Progenitor cell of endocrine pancreas (in vitro differentiated cells): ENCODE data around the gene STAG1. TPM values are rescaled to one million over a fixed set of nuclear protein-coding genes. Genes with fewer than 3 reads are reported as not detected.
A peak's percentile ranks its signal among the peaks of the same experiment; 100 is the strongest.
"Not testable (repeated sequence)": the region's sequence is repeated elsewhere in the genome, so short reads cannot be mapped to it uniquely, and the experiment has no call there.

Experiments used
- DNase-seq: peaks from one replicate; pipeline ENCODE4 v3.0.0; 2021; ENCODE audit warnings: low spot score; ENCODE audit not compliant: unreplicated experiment
- H3K27ac Mint-ChIP-seq: 2 replicates; pipeline ENCODE4 v1.8.0; 2021; ENCODE audit warnings: mild to moderate bottlenecking, moderate library complexity, mixed read lengths
- H3K27me3 Mint-ChIP-seq: 2 replicates; pipeline ENCODE4 v1.8.0; 2021; ENCODE audit warnings: mixed read lengths
- H3K36me3 Mint-ChIP-seq: 2 replicates; pipeline ENCODE4 v1.8.0; 2022; ENCODE audit warnings: mixed read lengths; ENCODE audit not compliant: insufficient read depth
- H3K4me1 Mint-ChIP-seq: 2 replicates; pipeline ENCODE4 v1.8.0; 2021; ENCODE audit warnings: low read depth, mixed read lengths
- H3K4me3 Mint-ChIP-seq: 2 replicates; pipeline ENCODE4 v1.8.0; 2021; ENCODE audit warnings: low read depth, mild to moderate bottlenecking, moderate library complexity, mixed read lengths
- H3K9me3 Mint-ChIP-seq: 2 replicates; pipeline ENCODE4 v1.8.0; 2021; ENCODE audit warnings: low read depth, mixed read lengths
- CTCF ChIP-seq: fragments of 200-600 bp; sonication (generic); IDR thresholded peaks from one replicate; pipeline ENCODE4 v1.5.0; 2021; ENCODE audit warnings: antibody characterized with exemption, mild to moderate bottlenecking; ENCODE audit not compliant: unreplicated experiment
- total RNA-seq: library from RNA; stranded (reverse); gene quantifications from 2 replicates; pipeline ENCODE4 v1.2.1, GENCODE V29; 2021

The STAG1 gene
- total RNA-seq, 1 donor from 2014 or later: 46.4 TPM

GRCh38 chr3:136343873-136344555 lies 408.2 kb downstream of the STAG1 start:
- Mint-ChIP-seq H3K27me3 (no peaks in the 10 kb centered on the region), H3K27ac (peak overlapping the region; percentile 85), H3K36me3 (peaks cover 26% of the 10 kb centered on the region), H3K4me3 (no peak overlapping the region), H3K4me1 (peaks cover 8% of the 10 kb centered on the region), H3K9me3 (no peaks in the 10 kb centered on the region)
- no peak for DNase-seq
- TF ChIP-seq CTCF: no peak

GRCh38 chr3:136343446-136343845 lies 408.7 kb downstream of the STAG1 start:
- TF ChIP-seq CTCF: no peak
- H3K27me3 Mint-ChIP-seq: no peaks in the 10 kb centered on the region
- no peak for DNase-seq
- peaks cover 27% of the 10 kb centered on the region for H3K36me3 Mint-ChIP-seq
- no peak overlapping the region for H3K4me3 Mint-ChIP-seq
- peak overlapping the region; percentile 85 for H3K27ac Mint-ChIP-seq
- H3K9me3 Mint-ChIP-seq: no peaks in the 10 kb centered on the region
- H3K4me1 Mint-ChIP-seq: peaks cover 8% of the 10 kb centered on the region

- H3K27me3 Mint-ChIP-seq: no peaks in the 10 kb centered on the region
Observed at GRCh38 chr3:136336329-136337100, 415.7 kb downstream of the STAG1 start.

GRCh38 chr3:136334726-136335125 lies 417.5 kb downstream of the STAG1 start:
- DNase-seq, H3K27me3 Mint-ChIP-seq, H3K9me3 Mint-ChIP-seq, H3K4me3 Mint-ChIP-seq, H3K27ac Mint-ChIP-seq, H3K4me1 Mint-ChIP-seq: not testable (repeated sequence)
- H3K36me3 Mint-ChIP-seq: peaks cover 30% of the 10 kb centered on the region

More at GRCh38 chr3:136336329-136337100, 415.7 kb downstream of the STAG1 start:
- no peak overlapping the region for H3K27ac Mint-ChIP-seq
- H3K4me1 Mint-ChIP-seq: no peaks in the 10 kb centered on the region
- H3K4me3 Mint-ChIP-seq: no peak overlapping the region
- no peak for TF ChIP-seq CTCF
- no peak for DNase-seq
- peaks cover 38% of the 10 kb centered on the region for H3K36me3 Mint-ChIP-seq
- no peaks in the 10 kb centered on the region for H3K9me3 Mint-ChIP-seq

GRCh38 chr3:136334209-136334608 lies 418.0 kb downstream of the STAG1 start:
- TF ChIP-seq CTCF: no peak
- H3K4me3 Mint-ChIP-seq: no peak overlapping the region
- no peak for DNase-seq
- H3K36me3 Mint-ChIP-seq: peaks cover 31% of the 10 kb centered on the region
- H3K4me1 Mint-ChIP-seq: no peaks in the 10 kb centered on the region
- H3K9me3 Mint-ChIP-seq: no peaks in the 10 kb centered on the region
- H3K27me3 Mint-ChIP-seq: no peaks in the 10 kb centered on the region
- no peak overlapping the region for H3K27ac Mint-ChIP-seq
